GM23338 (cell line): ENCODE results near the gene IL23R. TPM values are rescaled to one million over a fixed set of nuclear protein-coding genes. Genes with fewer than 3 reads are reported as not detected.

Experiments used
- ATAC-seq: fragments of 200-7000 bp; cut with Tn5 transposase; 3 replicates; pipeline ENCODE4 v1.9.1; 2020
- DNase-seq: peaks from one replicate; pipeline ENCODE4 v3.0.0-alpha.2; 2015; ENCODE audit warnings: low spot score
- H2AFZ ChIP-seq: fragments of 200-600 bp; sonication (generic); 2 replicates; pipeline ENCODE4 v1.8.0; 2016; ENCODE audit warnings: antibody characterized with exemption, mild to moderate bottlenecking, moderate library complexity
- H3F3A ChIP-seq: fragments of 200-600 bp; sonication (generic); replicated peaks from 2 replicates; pipeline ENCODE4 v1.8.0; 2017; ENCODE audit warnings: antibody characterized with exemption, mixed run types, low read depth
- H3K27ac ChIP-seq: fragments of 200-600 bp; sonication (generic); 2 replicates; pipeline ENCODE4 v1.6.1; 2016; ENCODE audit warnings: low read depth
- H3K27me3 ChIP-seq: fragments of 200-600 bp; sonication (generic); 2 replicates; pipeline ENCODE4 v1.8.0; 2016; ENCODE audit warnings: mild to moderate bottlenecking, mixed run types, moderate library complexity; ENCODE audit not compliant: insufficient read depth
- H3K36me3 ChIP-seq: fragments of 200-600 bp; sonication (generic); 2 replicates; pipeline ENCODE4 v1.8.0; 2016; ENCODE audit warnings: mild to moderate bottlenecking; ENCODE audit not compliant: insufficient read depth
- H3K4me1 ChIP-seq: fragments of 200-600 bp; sonication (generic); 2 replicates; pipeline ENCODE4 v1.8.0; 2016; ENCODE audit warnings: mild to moderate bottlenecking, moderate library complexity; ENCODE audit not compliant: insufficient read depth
- H3K4me2 ChIP-seq: fragments of 200-600 bp; sonication (generic); 2 replicates; pipeline ENCODE4 v1.7.1; 2017; ENCODE audit warnings: mixed run types
- H3K4me3 ChIP-seq: fragments of 200-600 bp; sonication (generic); 2 replicates; pipeline ENCODE4 v1.6.1; 2016; ENCODE audit warnings: mixed run types
- H3K79me2 ChIP-seq: fragments of 200-600 bp; sonication (generic); replicated peaks from 2 replicates; pipeline ENCODE4 v1.8.0; 2017; ENCODE audit warnings: mild to moderate bottlenecking; ENCODE audit not compliant: insufficient read depth
- H3K9me2 ChIP-seq: fragments of 200-600 bp; sonication (generic); 2 replicates; pipeline ENCODE4 v1.8.0; 2017; ENCODE audit not compliant: insufficient read depth
- H4K20me1 ChIP-seq: fragments of 200-600 bp; sonication (generic); replicated peaks from 2 replicates; pipeline ENCODE4 v1.8.0; 2017; ENCODE audit warnings: mild to moderate bottlenecking; ENCODE audit not compliant: insufficient read depth
- H3K27ac Mint-ChIP-seq: 2 replicates; pipeline ENCODE4 v1.8.0; 2020; ENCODE audit warnings: inconsistent platforms, mild to moderate bottlenecking, moderate library complexity, mixed read lengths
- H3K27me3 Mint-ChIP-seq: 3 replicates; pipeline ENCODE4 v1.8.0; 2022; ENCODE audit warnings: low read depth, mild to moderate bottlenecking, moderate library complexity, mixed read lengths, inconsistent platforms; ENCODE audit not compliant: insufficient read depth, poor library complexity
- H3K36me3 Mint-ChIP-seq: 3 replicates; pipeline ENCODE4 v1.8.0; 2021; ENCODE audit warnings: low read depth, mild to moderate bottlenecking, inconsistent platforms, moderate library complexity, mixed read lengths
- H3K4me1 Mint-ChIP-seq: 3 replicates; pipeline ENCODE4 v1.8.0; 2020; ENCODE audit warnings: mild to moderate bottlenecking, inconsistent platforms, mixed read lengths
- H3K4me3 Mint-ChIP-seq: 3 replicates; pipeline ENCODE4 v1.8.0; 2021; ENCODE audit warnings: moderate library complexity, mild to moderate bottlenecking, inconsistent platforms, mixed read lengths
- H3K9me3 Mint-ChIP-seq: 3 replicates; pipeline ENCODE4 v1.8.0; 2020; ENCODE audit warnings: moderate library complexity, mild to moderate bottlenecking, inconsistent platforms, mixed read lengths
- CREB1 ChIP-seq: fragments of 250-450 bp; sonication (Bioruptor Pico); IDR thresholded peaks from 2 replicates; pipeline ENCODE4 v1.5.0; 2020; ENCODE audit warnings: low read depth, mild to moderate bottlenecking, moderate library complexity
- CTCF ChIP-seq, 2 experiments: fragments of 200-600 bp in 1 of 2; sonication (generic) in 1 of 2; conservative IDR thresholded peaks; 2 replicates each; pipeline versions ENCODE4 v1.5.1 to v1.6.1; 2016 to 2017; ENCODE audit warnings: antibody characterized with exemption in 2 of 2, low read depth in 2 of 2, mild to moderate bottlenecking in 2 of 2, moderate library complexity in 1 of 2
- ETS1 ChIP-seq: IDR thresholded peaks from 2 replicates; pipeline ENCODE4 v1.6.1; 2016; ENCODE audit warnings: antibody characterized with exemption
- NANOG ChIP-seq: IDR thresholded peaks from 2 replicates; pipeline ENCODE4 v1.6.1; 2016; ENCODE audit warnings: antibody characterized with exemption, borderline replicate concordance
- POLR2AphosphoS5 ChIP-seq: IDR thresholded peaks from 2 replicates; pipeline ENCODE4 v1.6.1; 2016; ENCODE audit warnings: antibody characterized with exemption, low read depth
- REST ChIP-seq: IDR thresholded peaks from one replicate; pipeline ENCODE4 v1.6.1; 2018; ENCODE audit warnings: antibody characterized with exemption; ENCODE audit not compliant: unreplicated experiment
- STAT1 ChIP-seq: IDR thresholded peaks from one replicate; pipeline ENCODE4 v1.6.1; 2016; ENCODE audit warnings: antibody characterized with exemption; ENCODE audit not compliant: unreplicated experiment
- polyA plus RNA-seq: library from polyadenylated mRNA; unstranded; fragments of >200 nt; fragmentation: Nextera tagmentation; extraction: Ambion mirVana; gene quantifications from 2 replicates; pipeline ENCODE4 v1.2.1, GENCODE V29; 2016
- total RNA-seq: library from RNA; depleted of rRNA; stranded (reverse); fragments of >200 nt; shearing (Covaris generic); gene quantifications from 2 replicates; pipeline ENCODE4 v1.2.3, GENCODE V29; 2014

The IL23R gene
- total and polyA plus RNA-seq, 2 experiments from 2014 or later = not detected

- TF ChIP-seq REST (no peak), POLR2AphosphoS5 (no peak), CREB1 (CRISPR knock-in tag) (no peak)
Measured at GRCh38 chr1:67209521-67209920, 43.3 kb downstream of the IL23R start (continued).

GRCh38 chr1:67211589-67212563 lies 45.6 kb downstream of the IL23R start:
- Histone ChIP-seq H3K4me1 (no peaks in the 10 kb centered on the region), H3F3A (no peaks in the 10 kb centered on the region), H3K36me3 (no peaks in the 10 kb centered on the region), H3K79me2 (no peaks in the 10 kb centered on the region), H3K4me2 (no peak overlapping the region), H4K20me1 (no peaks in the 10 kb centered on the region), H3K27me3 (no peaks in the 10 kb centered on the region), H3K4me3 (no peak overlapping the region), H3K9me2 (peaks cover 7% of the 10 kb centered on the region; the same call in 1 of the 2 replicates), H3K27ac (no peak overlapping the region), H2AFZ (no peak overlapping the region)
- Mint-ChIP-seq H3K4me3 (no peak overlapping the region), H3K36me3 (no peaks in the 10 kb centered on the region), H3K9me3 (peaks cover 2% of the 10 kb centered on the region; the same call in 1 of the 3 replicates), H3K27ac (no peak overlapping the region), H3K27me3 (peaks cover 2% of the 10 kb centered on the region), H3K4me1 (no peaks in the 10 kb centered on the region; the same call in 2 of the 3 replicates)
- ATAC-seq (peak; percentile 48), DNase-seq (peak; percentile 74)
- TF ChIP-seq STAT1 (no peak), NANOG (no peak), ETS1 (no peak), CTCF (conservative IDR thresholded peaks at IDR 0.05; ENCODE audit: low read depth in 2 of 2) (peak; percentile 66 to 94)
